ENCODE measurements around the gene FBXW5. TPM values are rescaled to one million over a fixed set of nuclear protein-coding genes. Genes with fewer than 3 reads are reported as not detected.

Gene FBXW5
- total and polyA plus RNA-seq, 10 of the 15 experiments (the other 5 are each of a cell fraction or from before 2014, with no cell fraction given) = 0.21 to 97.3 (median 44.5) TPM

DNA sequence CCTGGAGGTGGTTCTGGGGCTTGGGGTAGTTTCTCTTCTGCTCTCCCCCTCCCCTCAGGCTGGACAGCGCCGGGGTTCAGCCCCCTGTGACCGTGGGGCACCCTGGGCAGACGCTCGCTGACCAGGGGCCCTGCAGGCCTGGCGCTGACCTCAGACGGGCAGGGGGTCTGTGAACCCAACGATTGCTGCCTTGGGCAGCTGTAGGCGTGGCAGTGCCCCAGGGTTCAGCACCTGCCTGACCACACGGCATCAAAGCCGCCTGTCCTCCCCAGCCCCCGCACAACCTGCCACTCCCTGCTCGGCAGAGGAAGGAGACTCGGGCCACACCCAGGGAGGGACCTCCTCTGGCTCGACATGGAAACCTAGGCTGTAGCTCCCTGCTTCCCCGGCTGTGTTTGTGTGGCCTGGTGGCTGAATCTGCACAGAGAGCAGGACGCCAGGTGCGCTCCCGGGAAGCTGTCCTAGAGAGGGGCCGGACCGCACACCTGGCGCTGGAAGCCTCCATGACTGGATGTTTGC is 19.7 kb upstream of the FBXW5 start (continued):
- TF ChIP-seq RUNX3 (IDR thresholded peaks at IDR 0.05; ENCODE audit: low read length) (no peak), CBX3 (IDR thresholded peaks at IDR 0.05; ENCODE audit: borderline replicate concordance, low read depth) (no peak), ESRRA (IDR thresholded peaks at IDR 0.05; ENCODE audit: low read length) (no peak)

DNA sequence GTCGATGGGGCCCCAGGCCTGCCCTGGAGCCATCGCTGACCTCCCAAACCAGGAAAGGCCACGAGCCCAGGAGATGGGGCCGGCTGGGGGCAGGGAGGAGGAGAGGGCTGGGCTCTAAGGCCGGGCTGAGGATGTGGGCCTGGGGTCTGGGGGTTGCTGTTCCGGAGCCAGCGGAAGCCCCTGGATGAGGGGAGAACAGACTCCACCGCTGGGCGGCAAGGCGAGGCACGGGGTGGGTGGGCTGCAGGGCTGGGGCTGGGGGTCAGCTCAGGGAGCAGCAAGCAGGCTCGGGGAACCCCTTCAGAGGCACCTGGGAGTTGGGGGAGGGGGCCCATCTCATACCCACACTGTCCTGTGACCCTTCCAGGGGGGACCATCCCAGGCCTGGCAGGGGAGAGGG is 19.2 kb upstream of the FBXW5 start:
- Histone ChIP-seq H4K20me1 (ENCODE audit: control insufficient read depth, insufficient read depth) (no peaks in the 10 kb centered on the region; the same call in 1 of the 2 replicates), H3K9me3 (replicated peaks; ENCODE audit: control insufficient read depth, insufficient read depth, low read length) (no peaks in the 10 kb centered on the region), H3K79me2 (ENCODE audit: control insufficient read depth, insufficient read depth, low read length) (no peaks in the 10 kb centered on the region), H3K27me3 (replicated peaks in 1 of 2; ENCODE audit: control insufficient read depth in 2 of 2, insufficient read depth in 2 of 2, low read length in 1 of 2) (no peaks in the 10 kb centered on the region), H3K9ac (ENCODE audit: control insufficient read depth, insufficient read depth, low read length) (no peak overlapping the region), H3K4me1 (ENCODE audit: control insufficient read depth, insufficient read depth, low read length) (peaks cover 7% of the 10 kb centered on the region), H3K27ac (ENCODE audit: control insufficient read depth, insufficient read depth) (no peak overlapping the region), H3K4me3 (no peak overlapping the region), H3K4me2 (ENCODE audit: control insufficient read depth, insufficient read depth) (no peak overlapping the region), H2AFZ (ENCODE audit: control insufficient read depth, low read depth, low read length) (no peak overlapping the region), H3K36me3 (ENCODE audit: control insufficient read depth in 2 of 2, insufficient read depth in 2 of 2, low read length in 1 of 2) (no peaks in the 10 kb centered on the region)
- no peak for DNase-seq (ENCODE audit: low read depth, low spot score)
- ChIA-PET SMC1A (ENCODE audit: uncharacterized antibody, unreplicated experiment) (no interaction called here), RAD21 (ENCODE audit: unreplicated experiment) (interaction anchor here (0.6 kb wide), 1 partner anchor 78 kb away, joined by 3 read pairs; no protein-coding TSS in a partner anchor), POLR2A (no interaction called here), CTCF (no interaction called here)
- ATAC-seq = no peak
- WGBS (ENCODE audit: insufficient coverage, insufficient replicate concordance, low lambda C conversion rate, missing lambda C conversion rate) = 63% methylated on average over 6 of the region's 12 CpGs
- FAIRE-seq = no peak
- intact Hi-C loops (cut with micrococcal nuclease; ENCODE audit: unreplicated experiment) = no loop called here
- no TSS peak for BruUV-seq (replicated peaks)
- in situ Hi-C loops (cut with MboI) = no loop called here
- TF ChIP-seq YY1 (IDR thresholded peaks at IDR 0.05; ENCODE audit: low read depth, low read length) (no peak), IKZF2 (IDR thresholded peaks at IDR 0.05) (no peak), YBX1 (IDR thresholded peaks at IDR 0.05) (no peak), JUND (IDR thresholded peaks at IDR 0.05; ENCODE audit: low read depth, low read length) (no peak), CEBPB (IDR thresholded peaks at IDR 0.05; ENCODE audit: borderline replicate concordance in 1 of 2, low read depth in 2 of 2, low read length in 2 of 2) (no peak), MEF2A (IDR thresholded peaks at IDR 0.05; ENCODE audit: insufficient read depth, low read depth, low read length) (no peak)
- TF ChIP-seq, protein P1, sequence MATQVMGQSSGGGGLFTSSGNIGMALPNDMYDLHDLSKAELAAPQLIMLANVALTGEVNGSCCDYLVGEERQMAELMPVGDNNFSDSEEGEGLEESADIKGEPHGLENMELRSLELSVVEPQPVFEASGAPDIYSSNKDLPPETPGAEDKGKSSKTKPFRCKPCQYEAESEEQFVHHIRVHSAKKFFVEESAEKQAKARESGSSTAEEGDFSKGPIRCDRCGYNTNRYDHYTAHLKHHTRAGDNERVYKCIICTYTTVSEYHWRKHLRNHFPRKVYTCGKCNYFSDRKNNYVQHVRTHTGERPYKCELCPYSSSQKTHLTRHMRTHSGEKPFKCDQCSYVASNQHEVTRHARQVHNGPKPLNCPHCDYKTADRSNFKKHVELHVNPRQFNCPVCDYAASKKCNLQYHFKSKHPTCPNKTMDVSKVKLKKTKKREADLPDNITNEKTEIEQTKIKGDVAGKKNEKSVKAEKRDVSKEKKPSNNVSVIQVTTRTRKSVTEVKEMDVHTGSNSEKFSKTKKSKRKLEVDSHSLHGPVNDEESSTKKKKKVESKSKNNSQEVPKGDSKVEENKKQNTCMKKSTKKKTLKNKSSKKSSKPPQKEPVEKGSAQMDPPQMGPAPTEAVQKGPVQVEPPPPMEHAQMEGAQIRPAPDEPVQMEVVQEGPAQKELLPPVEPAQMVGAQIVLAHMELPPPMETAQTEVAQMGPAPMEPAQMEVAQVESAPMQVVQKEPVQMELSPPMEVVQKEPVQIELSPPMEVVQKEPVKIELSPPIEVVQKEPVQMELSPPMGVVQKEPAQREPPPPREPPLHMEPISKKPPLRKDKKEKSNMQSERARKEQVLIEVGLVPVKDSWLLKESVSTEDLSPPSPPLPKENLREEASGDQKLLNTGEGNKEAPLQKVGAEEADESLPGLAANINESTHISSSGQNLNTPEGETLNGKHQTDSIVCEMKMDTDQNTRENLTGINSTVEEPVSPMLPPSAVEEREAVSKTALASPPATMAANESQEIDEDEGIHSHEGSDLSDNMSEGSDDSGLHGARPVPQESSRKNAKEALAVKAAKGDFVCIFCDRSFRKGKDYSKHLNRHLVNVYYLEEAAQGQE (IDR thresholded peaks at IDR 0.05; ENCODE audit: low read depth, low read length) = no peak
- TF ChIP-seq, protein P2, sequence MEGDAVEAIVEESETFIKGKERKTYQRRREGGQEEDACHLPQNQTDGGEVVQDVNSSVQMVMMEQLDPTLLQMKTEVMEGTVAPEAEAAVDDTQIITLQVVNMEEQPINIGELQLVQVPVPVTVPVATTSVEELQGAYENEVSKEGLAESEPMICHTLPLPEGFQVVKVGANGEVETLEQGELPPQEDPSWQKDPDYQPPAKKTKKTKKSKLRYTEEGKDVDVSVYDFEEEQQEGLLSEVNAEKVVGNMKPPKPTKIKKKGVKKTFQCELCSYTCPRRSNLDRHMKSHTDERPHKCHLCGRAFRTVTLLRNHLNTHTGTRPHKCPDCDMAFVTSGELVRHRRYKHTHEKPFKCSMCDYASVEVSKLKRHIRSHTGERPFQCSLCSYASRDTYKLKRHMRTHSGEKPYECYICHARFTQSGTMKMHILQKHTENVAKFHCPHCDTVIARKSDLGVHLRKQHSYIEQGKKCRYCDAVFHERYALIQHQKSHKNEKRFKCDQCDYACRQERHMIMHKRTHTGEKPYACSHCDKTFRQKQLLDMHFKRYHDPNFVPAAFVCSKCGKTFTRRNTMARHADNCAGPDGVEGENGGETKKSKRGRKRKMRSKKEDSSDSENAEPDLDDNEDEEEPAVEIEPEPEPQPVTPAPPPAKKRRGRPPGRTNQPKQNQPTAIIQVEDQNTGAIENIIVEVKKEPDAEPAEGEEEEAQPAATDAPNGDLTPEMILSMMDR (IDR thresholded peaks at IDR 0.05 in 2 of 3, conservative IDR thresholded peaks at IDR 0.05 in 1 of 3; ENCODE audit: control insufficient read depth in 2 of 3, extremely low read depth in 1 of 3, insufficient read depth in 1 of 3, low read depth in 3 of 3, low read length in 3 of 3) = no peak
- TF ChIP-seq, protein P3, sequence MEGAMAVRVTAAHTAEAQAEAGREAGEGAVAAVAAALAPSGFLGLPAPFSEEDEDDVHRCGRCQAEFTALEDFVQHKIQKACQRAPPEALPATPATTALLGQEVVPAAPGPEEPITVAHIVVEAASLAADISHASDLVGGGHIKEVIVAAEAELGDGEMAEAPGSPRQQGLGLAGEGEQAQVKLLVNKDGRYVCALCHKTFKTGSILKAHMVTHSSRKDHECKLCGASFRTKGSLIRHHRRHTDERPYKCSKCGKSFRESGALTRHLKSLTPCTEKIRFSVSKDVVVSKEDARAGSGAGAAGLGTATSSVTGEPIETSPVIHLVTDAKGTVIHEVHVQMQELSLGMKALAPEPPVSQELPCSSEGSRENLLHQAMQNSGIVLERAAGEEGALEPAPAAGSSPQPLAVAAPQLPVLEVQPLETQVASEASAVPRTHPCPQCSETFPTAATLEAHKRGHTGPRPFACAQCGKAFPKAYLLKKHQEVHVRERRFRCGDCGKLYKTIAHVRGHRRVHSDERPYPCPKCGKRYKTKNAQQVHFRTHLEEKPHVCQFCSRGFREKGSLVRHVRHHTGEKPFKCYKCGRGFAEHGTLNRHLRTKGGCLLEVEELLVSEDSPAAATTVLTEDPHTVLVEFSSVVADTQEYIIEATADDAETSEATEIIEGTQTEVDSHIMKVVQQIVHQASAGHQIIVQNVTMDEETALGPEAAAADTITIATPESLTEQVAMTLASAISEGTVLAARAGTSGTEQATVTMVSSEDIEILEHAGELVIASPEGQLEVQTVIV (IDR thresholded peaks at IDR 0.05; ENCODE audit: borderline replicate concordance, partially characterized antibody) = no peak
